ENCODE results near the gene PTPRO.

Gene PTPRO

DNA sequence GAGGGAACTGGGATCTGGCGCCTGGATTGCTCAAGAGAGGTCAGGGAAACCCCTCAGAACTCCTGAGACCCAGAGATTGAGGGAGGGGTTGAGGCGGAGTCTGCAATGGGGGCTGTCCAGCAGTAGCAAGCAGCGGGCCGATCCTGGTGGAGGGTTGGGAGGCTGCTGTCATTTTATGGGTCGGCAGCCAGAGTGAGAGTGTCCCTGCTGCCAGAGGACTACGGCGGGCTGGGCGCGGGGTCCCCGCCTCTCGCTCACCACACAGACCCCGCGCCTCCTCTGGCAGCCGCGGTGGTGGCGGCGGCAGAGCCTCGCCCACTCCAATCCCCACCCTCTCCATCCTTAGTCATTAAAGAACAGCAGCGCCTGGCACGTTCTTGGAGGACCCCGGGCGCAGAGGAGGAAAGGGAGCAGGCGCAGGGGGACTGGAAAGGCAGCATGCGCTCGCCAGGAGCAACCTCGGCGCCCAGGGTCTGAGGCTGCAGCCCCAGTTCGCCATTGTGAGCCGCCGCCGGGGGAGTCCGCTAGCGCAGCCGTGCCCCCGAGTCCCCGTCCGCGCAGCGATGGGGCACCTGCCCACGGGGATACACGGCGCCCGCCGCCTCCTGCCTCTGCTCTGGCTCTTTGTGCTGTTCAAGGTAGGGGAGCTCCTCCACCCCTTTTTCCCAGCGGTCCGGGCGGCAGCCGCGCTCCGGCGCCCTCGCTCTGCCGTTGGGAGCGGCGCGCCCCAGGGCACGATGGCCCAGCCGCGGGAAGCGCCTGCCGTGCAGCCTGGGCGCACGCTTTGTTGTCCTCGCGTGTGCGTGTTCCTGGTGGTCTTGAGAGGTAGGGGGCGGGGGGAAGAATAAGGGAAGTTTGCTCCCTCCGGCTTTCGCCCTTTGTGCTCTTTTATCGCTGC, at the start of gene PTPRO:
TSS of gene PTPRO (plus strand) at position 345 of the 898 bp plus-strand sequence.
- DNase-seq (ENCODE audit: low read depth in 2 of 2): no peak

DNA sequence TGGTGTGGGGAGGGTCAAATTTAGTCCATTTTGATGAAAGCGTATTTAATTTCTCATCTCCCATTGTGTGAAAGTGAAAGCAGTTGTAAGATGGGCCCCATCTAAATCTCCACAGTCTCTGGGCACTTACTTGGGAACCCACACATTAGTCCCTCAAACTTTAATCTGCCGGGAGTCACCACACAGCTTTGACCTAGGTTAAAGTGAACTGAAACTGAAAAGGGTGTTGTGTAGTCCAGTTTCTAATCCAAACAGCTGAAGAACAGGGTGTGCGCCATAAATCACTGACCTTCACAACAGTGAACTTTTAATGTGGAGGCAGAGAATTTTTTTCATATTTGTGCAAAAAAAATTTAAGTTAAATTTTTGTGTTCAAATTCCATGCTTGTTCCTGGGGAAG, 48.4 kb upstream of the PTPRO start:
- DNase-seq (ENCODE audit: low read depth in 2 of 2): no peak

DNA sequence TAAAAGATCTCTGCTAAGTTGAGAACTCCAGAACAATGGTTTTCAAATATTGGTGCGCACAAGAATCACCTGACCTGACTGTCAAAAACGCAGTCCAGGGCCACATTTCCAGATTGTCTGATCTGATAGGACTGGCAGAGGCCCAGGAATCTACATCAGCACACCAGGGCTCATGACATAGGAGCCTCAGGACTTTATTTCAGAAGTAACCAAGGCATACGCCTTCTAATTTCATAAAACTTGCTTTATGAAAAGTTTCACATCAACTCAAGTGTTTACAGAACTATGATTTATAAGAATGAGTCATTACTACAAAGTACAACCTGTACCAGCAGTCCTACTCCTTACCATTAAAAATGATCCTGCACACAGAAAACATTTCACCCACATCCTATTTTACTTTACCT, 47.7 kb upstream of the PTPRO start:
- DNase-seq (ENCODE audit: low read depth in 2 of 2): no peak

DNA sequence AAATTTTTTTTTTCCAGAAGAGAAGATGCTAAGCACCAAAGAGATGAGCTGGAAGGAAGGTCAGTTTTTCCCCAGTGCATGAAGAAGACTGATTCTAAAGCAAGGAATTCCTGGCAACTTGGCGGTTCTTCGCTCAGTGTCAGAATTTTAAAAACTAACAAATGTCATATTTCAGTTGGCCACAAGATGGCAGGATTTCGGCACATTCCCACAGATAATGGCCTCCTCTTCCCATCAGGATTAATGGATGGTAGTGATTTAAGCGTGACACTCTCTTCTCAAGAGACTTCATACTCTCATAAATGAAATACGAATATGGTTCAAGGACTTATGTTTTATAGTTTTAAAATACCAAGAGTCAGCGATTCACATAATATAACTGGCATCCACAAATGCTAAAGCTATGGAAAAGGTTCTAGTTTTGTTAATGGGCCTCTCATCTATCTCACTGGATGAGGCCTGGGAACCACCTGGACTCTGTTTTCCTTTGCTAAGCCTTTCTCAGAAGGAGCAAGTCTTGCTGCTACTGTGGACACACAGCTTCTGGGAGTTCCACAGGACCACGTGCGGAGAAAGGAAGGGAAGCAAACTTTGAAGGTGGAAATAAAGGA, 46.1 kb upstream of the PTPRO start:
- no peak for DNase-seq (ENCODE audit: low read depth in 2 of 2)

DNA sequence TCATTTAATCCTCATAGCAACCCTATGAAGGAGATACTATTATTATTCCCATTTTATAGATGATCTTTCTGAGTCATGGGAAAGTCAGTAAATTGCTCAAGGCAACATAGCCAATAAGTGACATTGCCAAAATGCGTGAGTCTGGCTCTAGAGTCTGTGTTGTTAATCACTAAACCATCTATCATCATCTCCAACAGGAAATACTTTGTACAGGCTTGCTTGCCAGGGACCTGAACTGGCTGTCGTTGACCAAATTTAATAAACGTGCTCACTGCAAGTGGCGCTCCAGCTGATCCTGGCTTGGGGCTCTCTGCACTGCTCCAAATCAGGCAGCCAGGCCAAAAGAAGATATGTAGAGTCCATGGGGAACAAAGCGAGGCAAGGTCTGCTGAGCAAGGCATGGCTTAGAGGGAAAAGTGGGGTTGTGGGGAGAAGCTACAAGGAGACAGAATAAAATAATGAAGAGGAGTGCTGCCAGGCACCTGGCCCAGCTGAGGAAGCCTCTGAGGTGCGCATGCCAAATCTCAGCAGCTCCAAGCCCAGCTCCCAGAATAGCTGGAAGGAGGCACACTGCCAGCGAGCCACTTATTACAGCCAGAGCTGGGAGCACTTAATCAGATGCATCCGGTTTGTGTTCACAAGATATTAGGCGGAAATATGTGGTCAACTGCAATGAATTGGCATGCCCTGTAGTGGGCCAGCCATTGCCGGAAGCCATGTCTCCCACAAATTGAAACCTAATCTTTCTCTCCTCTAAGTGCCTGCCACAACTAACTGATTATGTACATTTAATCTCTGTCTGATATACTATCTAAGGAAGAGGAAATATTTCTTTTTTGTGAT, 43.3 kb upstream of the PTPRO start:
- DNase-seq (ENCODE audit: low read depth in 2 of 2): no peak

DNA sequence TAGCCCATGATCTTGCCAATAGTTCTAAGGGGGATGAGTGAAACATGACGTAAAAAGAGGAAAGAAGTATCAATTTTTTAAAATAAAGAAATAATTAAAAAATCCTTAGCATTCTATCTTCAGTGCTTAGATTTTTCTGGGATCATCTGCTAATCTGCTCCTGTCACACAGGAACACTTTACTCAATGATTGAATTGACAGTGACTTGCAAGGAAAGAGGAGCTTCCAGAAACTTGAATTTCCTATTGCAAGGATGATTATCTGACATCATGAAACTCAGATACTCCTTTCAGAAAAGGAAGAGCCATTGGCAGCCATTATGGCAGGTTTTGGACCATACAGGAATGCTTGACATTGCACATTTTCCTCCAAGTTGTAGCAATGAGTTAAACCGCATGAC, 41.4 kb upstream of the PTPRO start:
- DNase-seq (ENCODE audit: low read depth in 2 of 2): no peak

DNA sequence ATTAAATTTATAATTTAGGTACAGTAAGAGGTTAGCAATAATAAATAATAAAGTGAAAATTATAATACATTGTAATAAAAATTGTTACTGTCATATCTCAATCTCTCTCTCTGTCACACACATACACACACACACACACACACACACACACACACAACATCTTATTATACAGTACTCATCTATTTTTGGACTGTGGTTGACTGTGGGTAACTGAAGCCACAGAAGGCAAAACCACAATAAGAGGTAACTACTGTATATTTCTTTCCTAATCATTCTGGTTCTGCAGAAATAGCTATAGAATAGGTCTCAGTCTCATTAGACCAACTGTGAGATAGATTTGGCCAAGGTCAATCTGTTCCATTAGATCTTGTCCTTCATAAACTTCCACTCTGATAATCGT, 33.1 kb upstream of the PTPRO start:
- DNase-seq (ENCODE audit: low read depth in 2 of 2): no peak

DNA sequence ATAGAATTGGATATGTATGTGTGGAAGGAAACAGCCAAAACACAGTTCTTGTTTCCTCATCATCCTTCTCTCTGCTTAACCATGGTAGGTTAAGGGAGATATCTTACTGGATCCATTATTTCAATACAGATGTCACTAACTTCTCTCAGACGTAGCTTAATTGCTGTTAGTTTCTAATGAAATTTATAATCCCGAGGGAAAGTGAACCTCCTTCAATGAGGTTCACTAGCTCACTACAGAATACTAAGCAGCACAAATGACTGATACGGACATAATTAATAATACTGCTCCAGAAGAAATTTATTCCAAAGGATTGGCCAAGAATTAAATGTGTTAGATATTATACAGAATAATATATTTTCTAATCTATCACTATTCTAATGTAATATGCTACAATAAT, 28.6 kb upstream of the PTPRO start:
- DNase-seq (ENCODE audit: low read depth in 2 of 2): no peak

DNA sequence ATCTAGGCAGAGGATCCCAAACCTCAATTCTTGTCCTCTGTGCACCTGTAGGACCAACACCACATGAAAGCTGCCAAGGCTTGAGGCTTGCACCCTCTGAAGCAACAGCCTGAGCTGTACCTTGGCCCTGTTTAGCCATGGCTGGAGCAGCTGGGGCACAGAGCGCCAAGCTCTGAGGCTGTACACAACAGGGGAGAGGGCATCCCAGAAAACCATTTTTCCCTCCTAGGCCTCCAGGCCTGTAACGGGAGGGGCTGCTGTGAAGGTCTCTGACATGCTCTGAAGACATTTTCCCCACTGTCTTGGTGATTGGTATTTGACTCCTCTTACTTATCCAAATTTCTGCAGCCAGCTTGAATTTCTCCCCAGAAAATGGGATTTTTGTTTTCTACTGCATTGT, 22.4 kb upstream of the PTPRO start:
- DNase-seq (ENCODE audit: low read depth in 2 of 2): no peak

DNA sequence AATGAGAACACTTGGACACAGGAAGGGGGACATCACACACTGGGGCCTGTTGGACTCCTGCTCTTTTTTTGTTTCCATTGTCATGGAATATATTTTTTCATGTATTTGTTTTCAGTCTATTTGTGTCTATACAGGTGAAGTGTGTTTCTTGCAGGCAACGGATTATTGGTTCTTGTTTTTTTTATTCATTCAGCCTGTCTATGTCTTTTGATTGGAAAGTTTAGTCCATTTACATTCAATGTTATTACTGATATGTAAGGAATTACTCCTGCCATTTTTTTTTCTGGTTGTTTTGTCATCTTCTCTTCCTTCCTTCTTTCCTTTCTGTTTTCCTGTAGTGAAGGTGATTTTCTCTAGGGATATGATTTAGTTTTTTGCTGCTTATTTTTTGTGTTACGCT, 18.0 kb upstream of the PTPRO start:
- no peak for DNase-seq (ENCODE audit: low read depth in 2 of 2)

DNA sequence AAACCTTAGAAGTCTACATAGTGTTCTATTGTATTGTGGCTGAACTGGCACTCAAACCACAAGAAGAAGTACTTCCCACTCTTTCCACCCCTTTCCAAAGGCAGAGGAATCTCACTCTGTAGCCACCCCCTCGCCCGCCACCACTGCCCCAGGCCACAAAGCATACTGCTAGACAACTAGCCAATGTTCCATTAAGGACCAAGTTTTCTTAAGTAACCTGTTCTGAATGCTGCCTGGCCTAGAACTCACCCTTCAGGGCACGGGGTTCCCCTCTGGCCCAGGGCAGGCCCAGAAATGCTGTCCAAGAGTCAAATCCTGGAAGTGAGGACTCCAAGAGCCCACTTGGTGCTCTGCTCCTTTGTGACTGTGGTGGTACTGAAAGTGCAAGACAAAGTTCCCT, 15.7 kb upstream of the PTPRO start:
- no peak for DNase-seq (ENCODE audit: low read depth in 2 of 2)

DNA sequence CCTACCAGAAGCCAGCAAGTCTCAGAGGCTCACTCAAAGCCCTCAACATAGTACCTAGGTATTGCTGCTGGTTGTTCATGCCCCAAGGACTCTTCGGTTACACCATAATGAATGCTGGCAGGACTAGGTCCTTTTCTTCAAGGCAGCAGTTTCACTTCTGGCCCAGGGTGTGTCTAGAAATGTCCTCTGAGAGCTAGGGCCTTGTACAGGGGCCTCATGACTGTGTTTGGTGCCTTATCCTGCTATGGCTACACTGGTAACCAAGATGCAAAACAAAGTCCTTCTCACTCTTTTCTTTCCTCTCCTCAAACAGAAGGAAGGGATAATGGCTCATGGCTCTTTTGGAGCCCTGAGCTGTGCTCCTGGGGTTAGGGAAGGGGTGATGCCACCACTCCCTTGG, 15.2 kb upstream of the PTPRO start:
- DNase-seq (ENCODE audit: low read depth in 2 of 2): no peak

DNA sequence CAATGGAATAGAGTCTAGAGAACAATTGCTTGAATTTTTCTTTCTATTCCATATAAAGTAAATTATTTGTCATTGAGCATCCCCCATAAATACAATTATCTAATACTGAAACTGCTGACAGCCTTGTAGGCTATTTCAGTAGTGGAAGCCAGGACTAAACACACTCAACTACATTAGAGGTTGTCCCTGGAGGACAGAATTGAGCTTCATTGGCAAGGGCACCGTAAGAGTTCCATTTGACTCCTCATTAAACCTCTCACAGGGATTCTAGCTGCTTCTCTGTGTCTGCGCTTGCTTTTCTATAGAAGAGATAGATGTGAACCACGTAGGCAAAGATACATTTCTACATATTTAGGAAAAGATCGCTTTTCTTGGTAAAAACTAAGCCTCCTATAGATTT, 3.5 kb upstream of the PTPRO start:
- no peak for DNase-seq (ENCODE audit: low read depth in 2 of 2)

DNA sequence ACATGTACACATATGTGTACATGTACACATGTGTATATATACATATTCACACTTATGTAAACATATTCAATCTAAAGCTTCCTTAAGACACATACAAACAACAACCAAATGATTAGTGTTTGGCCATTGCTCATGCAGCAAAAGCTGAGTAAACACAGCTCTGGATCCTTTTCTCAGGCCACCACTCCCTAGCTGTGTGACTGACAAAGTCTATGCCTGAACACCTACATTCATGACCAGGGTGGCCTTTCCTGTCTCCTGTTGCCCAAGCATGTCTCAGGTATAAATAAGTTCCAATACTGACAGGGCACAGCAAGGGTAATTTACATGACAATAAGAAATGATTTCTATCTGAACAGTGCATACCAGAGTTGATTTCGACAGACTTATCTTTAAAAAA, 1.4 kb upstream of the PTPRO start:
- DNase-seq (ENCODE audit: low read depth in 2 of 2): no peak

DNA sequence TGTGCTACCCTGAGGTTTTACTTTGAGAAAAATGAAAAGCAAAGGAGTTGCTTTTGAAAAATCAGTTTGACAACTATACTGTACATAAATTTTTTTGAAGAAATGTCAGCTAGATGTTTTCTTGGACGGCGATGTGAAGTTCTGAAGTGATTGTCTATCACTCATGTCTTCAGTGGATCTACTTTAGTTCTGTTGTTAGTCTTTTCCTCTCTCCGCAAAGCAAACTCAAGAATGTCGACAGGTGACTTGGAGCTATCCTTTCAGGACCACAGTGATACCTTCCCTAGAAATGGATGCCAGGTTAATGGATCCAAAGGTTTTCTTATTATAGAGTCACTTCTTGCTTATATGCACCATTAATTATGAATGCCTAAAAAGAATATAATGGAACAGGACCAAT, 1.2 kb downstream of the PTPRO start:
- no peak for DNase-seq (ENCODE audit: low read depth in 2 of 2)

DNA sequence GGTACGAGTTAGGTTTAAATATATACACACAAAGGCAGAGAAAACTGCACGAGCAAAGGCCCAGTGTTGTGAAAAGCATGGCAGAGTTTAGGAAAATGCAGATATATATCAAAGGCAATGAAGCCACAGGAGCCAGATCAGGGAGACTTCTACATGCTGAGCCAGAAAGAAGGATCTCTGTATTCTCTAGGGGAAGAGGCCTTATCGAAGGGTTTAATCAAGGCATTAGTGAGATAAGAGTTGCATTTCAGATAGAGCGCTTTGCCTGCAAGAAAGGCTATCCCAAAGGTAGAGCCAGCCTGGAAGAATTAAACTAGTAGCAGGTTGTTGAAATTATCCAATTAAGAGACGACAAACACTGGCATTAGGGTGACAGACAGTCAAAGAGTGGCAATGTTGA, 7.6 kb downstream of the PTPRO start:
- DNase-seq (ENCODE audit: low read depth in 2 of 2): no peak

DNA sequence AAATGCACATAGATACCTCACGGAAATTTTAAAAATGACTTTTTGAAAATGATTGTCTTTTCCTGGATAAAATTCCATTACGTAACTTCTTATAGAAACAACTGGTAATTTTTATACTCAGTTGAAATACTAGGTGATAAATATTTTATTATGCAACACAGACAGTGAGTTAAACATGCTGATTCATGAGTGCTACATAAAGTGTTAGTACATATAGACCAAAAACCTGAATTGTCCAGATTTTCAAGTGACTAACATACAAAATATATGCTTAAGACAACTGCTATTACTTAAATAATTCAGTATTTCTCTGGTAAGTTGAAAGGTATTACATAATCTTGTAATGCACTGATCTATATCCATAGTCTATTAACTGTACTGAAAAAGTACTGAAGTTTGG, 11.9 kb downstream of the PTPRO start:
- no peak for DNase-seq (ENCODE audit: low read depth in 2 of 2)

DNA sequence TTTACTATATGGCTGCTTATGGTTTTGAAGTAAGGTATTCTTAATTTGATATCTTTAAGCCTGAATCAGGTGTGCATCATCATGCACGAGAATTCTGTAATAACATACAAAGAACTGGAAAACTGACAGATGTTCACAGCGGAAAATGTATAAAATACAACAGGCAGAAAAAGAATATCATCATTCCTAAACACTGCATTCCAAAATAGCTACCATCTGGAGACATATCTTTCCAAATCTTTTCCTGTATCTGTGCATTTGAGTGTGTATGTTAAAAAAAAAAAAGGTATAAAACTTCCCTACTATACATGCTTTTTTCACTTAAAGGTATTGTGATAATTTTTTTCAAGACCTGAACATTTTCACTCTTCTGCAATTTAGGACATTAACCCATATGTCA, 13.7 kb downstream of the PTPRO start:
- no peak for DNase-seq (ENCODE audit: low read depth in 2 of 2)

DNA sequence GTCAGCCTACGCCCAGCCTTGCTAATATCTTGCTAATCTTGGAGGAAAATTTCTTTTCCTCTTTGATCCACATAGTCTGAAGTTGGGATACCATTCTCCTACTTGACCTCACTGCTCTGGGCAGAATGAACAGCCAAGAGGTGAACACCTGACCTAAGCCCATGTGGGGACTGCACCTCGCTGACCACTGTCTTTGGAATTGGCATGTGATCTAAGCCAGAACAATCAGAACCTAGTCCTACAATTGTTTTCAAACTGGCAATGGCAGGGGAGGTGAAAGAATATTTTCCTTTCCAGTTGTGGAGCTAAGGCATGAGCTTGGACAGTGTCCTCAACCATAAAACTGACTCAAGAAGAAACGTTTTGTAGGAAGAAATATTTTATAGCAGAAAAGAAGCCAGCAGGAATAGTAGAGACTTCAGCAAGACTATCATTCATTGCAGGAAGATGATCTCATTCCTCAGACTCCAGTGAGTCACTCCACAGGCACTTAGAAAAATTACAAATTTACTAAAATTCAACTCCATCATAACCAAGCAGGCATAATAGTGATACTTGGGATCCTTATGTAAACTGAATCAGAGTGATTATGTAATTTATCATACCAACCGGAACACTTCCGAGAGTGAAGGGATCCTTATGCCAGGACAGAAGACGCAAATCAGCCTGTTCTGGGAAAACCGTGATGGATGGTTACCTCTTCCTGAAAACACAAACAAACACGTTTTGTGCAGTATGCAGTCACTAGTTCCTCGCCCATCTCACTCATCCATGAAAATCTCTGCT, 14.7 kb downstream of the PTPRO start:
- DNase-seq (ENCODE audit: low read depth in 2 of 2): no peak

DNA sequence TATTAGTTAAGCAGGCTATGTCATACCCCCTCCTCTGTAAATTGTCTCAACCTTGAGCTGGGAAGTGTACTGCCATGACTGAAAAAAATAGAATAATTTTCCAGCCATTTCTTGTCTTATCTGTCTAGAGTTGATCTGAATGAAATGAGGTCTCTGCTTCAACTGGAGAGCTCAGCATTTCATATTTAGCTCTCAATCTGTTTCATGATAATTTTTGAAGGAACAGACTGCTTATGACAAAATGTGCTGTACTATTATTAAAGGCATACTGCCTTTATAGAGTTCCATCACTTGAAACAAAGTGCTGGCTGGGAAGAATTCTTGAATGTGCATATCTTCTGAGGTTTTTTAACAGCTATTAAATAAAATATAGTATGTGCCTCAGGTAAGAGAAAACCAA, 19.1 kb downstream of the PTPRO start:
- no peak for DNase-seq (ENCODE audit: low read depth in 2 of 2)

DNA sequence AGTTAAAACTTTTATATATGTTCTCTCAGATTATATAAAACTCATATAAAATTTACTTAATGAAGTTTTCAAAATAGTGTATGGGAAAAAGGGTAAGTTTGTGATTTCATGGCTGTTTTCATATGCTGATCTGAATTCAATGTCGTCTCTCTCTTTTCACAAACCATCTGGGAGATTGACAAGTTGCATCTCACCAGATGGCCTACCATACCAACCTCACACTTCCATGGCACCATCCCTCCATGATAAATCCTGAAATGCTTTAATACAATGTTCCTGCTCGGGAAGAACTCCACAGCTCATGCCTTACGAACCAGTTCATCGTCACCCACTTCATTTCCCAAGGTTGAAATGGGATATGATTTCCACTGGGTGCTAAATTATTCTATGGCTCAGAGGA, 22.3 kb downstream of the PTPRO start:
- DNase-seq (ENCODE audit: low read depth in 2 of 2): no peak

DNA sequence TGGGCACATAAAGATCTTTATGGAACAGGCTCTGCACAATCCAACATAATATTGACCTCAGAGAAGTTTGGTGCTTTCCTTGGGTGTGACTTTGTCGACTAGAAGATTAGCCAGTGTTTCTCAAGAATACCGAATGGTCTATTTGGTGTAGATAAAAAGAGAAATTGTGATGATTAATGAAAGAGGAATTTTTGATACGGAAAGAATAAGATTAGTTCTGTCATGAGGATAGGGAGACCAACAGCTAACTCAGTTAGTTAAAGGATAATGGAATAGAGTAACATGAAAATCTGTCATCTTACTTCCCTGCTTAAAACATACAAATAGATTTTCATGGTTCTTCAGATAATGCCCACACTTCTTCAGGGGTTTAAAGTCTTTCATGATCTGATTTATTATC, 24.2 kb downstream of the PTPRO start:
- DNase-seq (ENCODE audit: low read depth in 2 of 2): no peak

Measured in activated CD4-positive, alpha-beta T cell treated with anti-CD3 and anti-CD28 coated beads for 24 hours (primary cell).